SK-N-SH (cell line): ENCODE results near the gene PTPRN.

Source experiments
- CTCF ChIP-seq: fragments of 200-600 bp; sonication (generic); IDR thresholded peaks from 2 replicates; pipeline ENCODE4 v1.6.1; 2017; ENCODE audit warnings: antibody characterized with exemption, mild to moderate bottlenecking, moderate library complexity
- ELF1 ChIP-seq: IDR thresholded peaks from 2 replicates; pipeline ENCODE4 v1.4.0; 2012
- FOXJ3 ChIP-seq: sonication (generic); formaldehyde crosslinking; IDR thresholded peaks from 2 replicates; pipeline ENCODE4 v1.5.1; 2020; ENCODE audit warnings: mild to moderate bottlenecking, missing genetic modification reagents
- FOXM1 ChIP-seq: IDR thresholded peaks from 2 replicates; pipeline ENCODE4 v1.4.0; 2012; ENCODE audit warnings: low read depth, mild to moderate bottlenecking
- NFIC ChIP-seq: IDR thresholded peaks from 2 replicates; pipeline ENCODE4 v1.4.0; 2012; ENCODE audit warnings: borderline replicate concordance
- RAD21 ChIP-seq: IDR thresholded peaks from 2 replicates; pipeline ENCODE4 v1.6.1; 2012; ENCODE audit warnings: mild to moderate bottlenecking, low read length
- REST ChIP-seq: IDR thresholded peaks from 2 replicates; pipeline ENCODE4 v1.6.1; 2012; ENCODE audit warnings: mild to moderate bottlenecking, low read depth, low read length, moderate library complexity
- TCF12 ChIP-seq: IDR thresholded peaks from 2 replicates; pipeline ENCODE4 v1.4.0; 2012
- TEAD4 ChIP-seq: IDR thresholded peaks from 2 replicates; pipeline ENCODE4 v1.4.0; 2012; ENCODE audit warnings: mild to moderate bottlenecking, borderline replicate concordance; ENCODE audit not compliant: insufficient read depth
- USF1 ChIP-seq: IDR thresholded peaks from 2 replicates; pipeline ENCODE4 v1.4.0; 2012; ENCODE audit warnings: low read depth, borderline replicate concordance
- YY1 ChIP-seq: IDR thresholded peaks from 2 replicates; pipeline ENCODE4 v1.4.0; 2012; ENCODE audit warnings: low read depth, mild to moderate bottlenecking
- TF ChIP-seq, protein P1 (sequence below): IDR thresholded peaks from 2 replicates; pipeline ENCODE4 v1.4.0; 2012; ENCODE audit warnings: low read depth

- TF ChIP-seq RAD21 (no peak), CTCF (no peak), TEAD4 (no peak), NFIC (no peak), ELF1 (no peak), USF1 (no peak), REST (no peak), YY1 (no peak), TCF12 (no peak), FOXM1 (no peak), FOXJ3 (CRISPR knock-in tag) (no peak)
- TF ChIP-seq, protein P1, sequence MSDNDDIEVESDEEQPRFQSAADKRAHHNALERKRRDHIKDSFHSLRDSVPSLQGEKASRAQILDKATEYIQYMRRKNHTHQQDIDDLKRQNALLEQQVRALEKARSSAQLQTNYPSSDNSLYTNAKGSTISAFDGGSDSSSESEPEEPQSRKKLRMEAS = no peak
Observed at GRCh38 chr2:219266886-219267285, 42.3 kb downstream of the PTPRN start.
